PC-3 (cell line): ENCODE results near the gene ATF6B. TPM values are rescaled to one million over a fixed set of nuclear protein-coding genes. Genes with fewer than 3 reads are reported as not detected.
A peak's percentile ranks its signal among the peaks of the same experiment; 100 is the strongest.

Experiments
- ATAC-seq: fragments of 200-7000 bp; cut with Tn5 transposase; 2 replicates; pipeline ENCODE4 v1.9.1; 2020; ENCODE audit warnings: mild to moderate bottlenecking, moderate library complexity
- BruUV-seq: library from RNA; stranded (reverse); fragments of 400-500 nt; replicated peaks from 2 replicates; lab custom pipeline; 2021; lab: Mats Ljungman, UMichigan
- CTCF ChIA-PET: fragments of 300-600 bp; sonication (Branson Sonifier 250); formaldehyde crosslinking; loops from one replicate; lab custom pipeline; 2022; ENCODE audit warnings: antibody characterized with exemption; lab: Charles Lee
- POLR2A ChIA-PET: fragments of 300-600 bp; sonication (Branson Sonifier 250); formaldehyde crosslinking; loops from one replicate; lab custom pipeline; 2022; ENCODE audit warnings: antibody characterized with exemption; ENCODE audit not compliant: unreplicated experiment; lab: Charles Lee
- DNase-seq: peaks from one replicate; pipeline ENCODE4 v3.0.0-alpha.2; 2015
- H2AFZ ChIP-seq: fragments of 300-600 bp; sonication (generic); 2 replicates; pipeline ENCODE4 v1.6.0; 2016; ENCODE audit warnings: antibody characterized with exemption, low read length
- H3F3A ChIP-seq: fragments of 300-600 bp; sonication (generic); one replicate; pipeline ENCODE4 v1.6.0; 2017; ENCODE audit warnings: antibody characterized with exemption, low read length, control low read depth, mild to moderate bottlenecking; ENCODE audit not compliant: unreplicated experiment
- H3K27ac ChIP-seq: fragments of 300-600 bp; sonication (generic); 2 replicates; pipeline ENCODE4 v1.5.1; 2016; ENCODE audit warnings: mild to moderate bottlenecking, low read length
- H3K27me3 ChIP-seq: fragments of 300-600 bp; sonication (generic); 2 replicates; pipeline ENCODE4 v1.6.1; 2016; ENCODE audit warnings: low read length, mixed read lengths
- H3K36me3 ChIP-seq: fragments of 300-600 bp; sonication (generic); 2 replicates; pipeline ENCODE4 v1.6.1; 2016; ENCODE audit warnings: low read depth, mixed run types, low read length, mixed read lengths
- H3K4me1 ChIP-seq: fragments of 300-600 bp; sonication (generic); 2 replicates; pipeline ENCODE4 v1.5.1; 2016; ENCODE audit warnings: low read length; ENCODE audit not compliant: insufficient read depth
- H3K4me2 ChIP-seq: fragments of 300-600 bp; sonication (generic); 2 replicates; pipeline ENCODE4 v1.6.0; 2016; ENCODE audit warnings: low read length
- H3K4me3 ChIP-seq: fragments of 300-600 bp; sonication (generic); 2 replicates; pipeline ENCODE4 v1.5.1; 2016; ENCODE audit warnings: mild to moderate bottlenecking, low read length, mixed read lengths
- H3K79me2 ChIP-seq: fragments of 300-600 bp; sonication (generic); 2 replicates; pipeline ENCODE4 v1.6.1; 2017; ENCODE audit warnings: low read length, mixed read lengths
- H3K9ac ChIP-seq: fragments of 300-600 bp; sonication (generic); 2 replicates; pipeline ENCODE4 v1.6.0; 2016; ENCODE audit warnings: mild to moderate bottlenecking, low read length
- H3K9me2 ChIP-seq: fragments of 300-600 bp; sonication (generic); replicated peaks from 2 replicates; pipeline ENCODE4 v1.6.1; 2016; ENCODE audit warnings: mixed run types, low read length, mixed read lengths
- H3K9me3 ChIP-seq: fragments of 300-600 bp; sonication (generic); 2 replicates; pipeline ENCODE4 v1.6.1; 2016; ENCODE audit warnings: low read length, mixed read lengths
- H4K20me1 ChIP-seq: fragments of 300-600 bp; sonication (generic); 2 replicates; pipeline ENCODE4 v1.6.1; 2016; ENCODE audit warnings: low read length, mixed read lengths
- CTCF ChIP-seq: fragments of 300-600 bp; sonication (generic); conservative IDR thresholded peaks from 2 replicates; pipeline ENCODE4 v1.5.1; 2017; ENCODE audit warnings: antibody characterized with exemption, low read depth, mild to moderate bottlenecking, low read length
- EZH2phosphoT487 ChIP-seq: fragments of 300-600 bp; sonication (generic); IDR thresholded peaks from 2 replicates; pipeline ENCODE4 v1.6.1; 2018; ENCODE audit warnings: mild to moderate bottlenecking, antibody characterized with exemption, low read length, borderline replicate concordance
- intact Hi-C: fragments of 100-400 bp; cut with micrococcal nuclease; formaldehyde crosslinking; loops from 2 replicates; pipeline ENCODE4 v1.9.0; 2023
- total RNA-seq: library from RNA; depleted of rRNA; stranded (reverse); fragments of >200 nt; gene quantifications from 2 replicates; pipeline ENCODE4 v1.2.3, GENCODE V29; 2014

Gene ATF6B
- total RNA-seq, 1 experiment from 2014 or later = 33.4 TPM

GRCh38 chr6:32116674-32117073, 11.4 kb downstream of the ATF6B start:
- Histone ChIP-seq H3F3A (no peaks in the 10 kb centered on the region), H2AFZ (no peak overlapping the region), H4K20me1 (no peaks in the 10 kb centered on the region), H3K36me3 (peaks cover 22% of the 10 kb centered on the region; the same call in 1 of the 2 replicates), H3K4me1 (peaks cover 28% of the 10 kb centered on the region), H3K9me3 (no peaks in the 10 kb centered on the region), H3K9me2 (no peaks in the 10 kb centered on the region), H3K4me2 (no peak overlapping the region), H3K9ac (no peak overlapping the region), H3K27ac (no peak overlapping the region), H3K4me3 (no peak overlapping the region), H3K27me3 (no peaks in the 10 kb centered on the region), H3K79me2 (no peaks in the 10 kb centered on the region)
- CTCF ChIA-PET = interaction anchor here (1.4 kb wide), 1 partner anchor 11 kb away, joined by 4 read pairs; the partner anchor contains the start of gene ATF6B
- DNase-seq = peak; percentile 47
- no TSS peak for BruUV-seq
- ATAC-seq = no peak
- POLR2A ChIA-PET = interaction anchor here (0.7 kb wide), 1 partner anchor 585 kb away, joined by 3 read pairs; no protein-coding TSS in a partner anchor
- intact Hi-C loops = loop anchor here (10.0 kb wide), 1 partner anchor 212 kb away; the partner anchor contains the start of gene ZBTB12
- TF ChIP-seq CTCF = peak; percentile 59
- no peak for TF ChIP-seq EZH2phosphoT487

GRCh38 chr6:32115623-32116022, 12.4 kb downstream of the ATF6B start:
- H3K9me2 ChIP-seq = no peaks in the 10 kb centered on the region
- intact Hi-C loops = loop anchor here (2.0 to 10.0 kb wide), 2 partner anchors 13 to 211 kb away; partner anchors contain the start of genes ATF6B and ZBTB12
- no peaks in the 10 kb centered on the region for H4K20me1 ChIP-seq
- no peaks in the 10 kb centered on the region for H3F3A ChIP-seq
- ChIA-PET POLR2A (interaction anchor here (0.5 to 1.5 kb wide), 3 partner anchors 13 to 288 kb away, joined by 3 to 14 read pairs (median 9); partner anchors contain the start of genes ATF6B and FKBPL), CTCF (interaction anchor here (0.6 kb wide), 1 partner anchor 29 kb away, joined by 5 read pairs; no protein-coding TSS in a partner anchor)
- H3K27ac ChIP-seq = peak overlapping the region; percentile 88
- H3K9ac ChIP-seq = peak overlapping the region; percentile 87
- peak overlapping the region; percentile 55 for H3K4me2 ChIP-seq
- H3K27me3 ChIP-seq = no peaks in the 10 kb centered on the region
- TSS peak; percentile 71 for BruUV-seq
- H3K4me3 ChIP-seq = no peak overlapping the region
- no peaks in the 10 kb centered on the region for H3K9me3 ChIP-seq
- no peak for ATAC-seq
- peaks cover 18% of the 10 kb centered on the region; the same call in 1 of the 2 replicates for H3K36me3 ChIP-seq
- H3K79me2 ChIP-seq = no peaks in the 10 kb centered on the region
- H3K4me1 ChIP-seq = peaks cover 28% of the 10 kb centered on the region
- no peak overlapping the region for H2AFZ ChIP-seq
- no peak for TF ChIP-seq CTCF
- DNase-seq = no peak

- intact Hi-C loops = loop anchor here (1.0 to 10.0 kb wide), 3 partner anchors 14 to 210 kb away; partner anchors contain the start of genes ATF6B and ZBTB12
- 0 out of 2 replicates have a peak overlapping the region, but pooled peaks have one; percentile 40 for H2AFZ ChIP-seq
- no peaks in the 10 kb centered on the region for H3K9me2 ChIP-seq
- H3K27ac ChIP-seq = peak overlapping the region; percentile 88
- H3K4me1 ChIP-seq = peaks cover 28% of the 10 kb centered on the region
- ChIA-PET CTCF (interaction anchor here (0.6 to 1.6 kb wide), 3 partner anchors 27 to 67 kb away, joined by 3 to 9 read pairs (median 6); no protein-coding TSS in a partner anchor), POLR2A (interaction anchor here (0.5 to 1.5 kb wide), 9 partner anchors 12 to 857 kb away, joined by 3 to 24 read pairs (median 4); partner anchors contain the start of genes ATF6B, FKBPL, HSPA1A and HSPA1L)
- no peaks in the 10 kb centered on the region for H3K9me3 ChIP-seq
- ATAC-seq (peak; percentile 66), DNase-seq (peak; percentile 87)
- H3F3A ChIP-seq = no peaks in the 10 kb centered on the region
- H3K9ac ChIP-seq = peak overlapping the region; percentile 87
- H3K36me3 ChIP-seq = peaks cover 18% of the 10 kb centered on the region; the same call in 1 of the 2 replicates
- H4K20me1 ChIP-seq = no peaks in the 10 kb centered on the region
- BruUV-seq = no TSS peak
- H3K27me3 ChIP-seq = no peaks in the 10 kb centered on the region
- H3K4me3 ChIP-seq = 0 out of 2 replicates have a peak overlapping the region, but pooled peaks have one; percentile 39
- H3K79me2 ChIP-seq = no peaks in the 10 kb centered on the region
- no peak for TF ChIP-seq CTCF
- no peak for TF ChIP-seq EZH2phosphoT487
- peak overlapping the region; percentile 72 for H3K4me2 ChIP-seq
Observed at GRCh38 chr6:32114796-32115195, 13.2 kb downstream of the ATF6B start.
